ENCODE results near the gene PDGFRA.

Gene PDGFRA

GRCh38 chr4:54228961-54229501 lies at the start of gene PDGFRA:
Gene PDGFRA (plus strand): TSS chr4:54229293. CDS start chr4:54258769, 29,476 bp downstream.
- no peak for DNase-seq (ENCODE audit: low spot score)
- peak within 1 kb of the TSS; percentile 65 for H3K27ac Mint-ChIP-seq
- peaks cover 91% of the 10 kb centered on the region for H3K27me3 Mint-ChIP-seq (ENCODE audit: low read depth)
- H3K9me3 Mint-ChIP-seq: no peaks in the 10 kb centered on the region
- peaks cover 2% of the 10 kb centered on the region for H3K36me3 Mint-ChIP-seq (ENCODE audit: low read depth)
- peaks cover 18% of the 10 kb centered on the region for H3K4me1 Mint-ChIP-seq (ENCODE audit: low read depth)
- H3K4me3 Mint-ChIP-seq: peak within 1 kb of the TSS; percentile 27

GRCh38 chr4:54184581-54184980 lies 44.5 kb upstream of the PDGFRA start:
- Mint-ChIP-seq H3K4me3 (no peak overlapping the region), H3K4me1 (ENCODE audit: low read depth) (no peaks in the 10 kb centered on the region), H3K27me3 (ENCODE audit: low read depth) (peaks cover 2% of the 10 kb centered on the region), H3K27ac (no peak overlapping the region), H3K36me3 (ENCODE audit: low read depth) (no peaks in the 10 kb centered on the region), H3K9me3 (no peaks in the 10 kb centered on the region)
- no peak for DNase-seq (ENCODE audit: low spot score)

- Mint-ChIP-seq H3K27me3 (ENCODE audit: low read depth) (peaks cover 2% of the 10 kb centered on the region), H3K27ac (no peak overlapping the region), H3K4me3 (no peak overlapping the region), H3K4me1 (ENCODE audit: low read depth) (no peaks in the 10 kb centered on the region), H3K36me3 (ENCODE audit: low read depth) (no peaks in the 10 kb centered on the region), H3K9me3 (no peaks in the 10 kb centered on the region)
- DNase-seq (ENCODE audit: low spot score): no peak
Observed at GRCh38 chr4:54185044-54185780, 43.9 kb upstream of the PDGFRA start.

GRCh38 chr4:54185866-54186265 lies 43.2 kb upstream of the PDGFRA start:
- Mint-ChIP-seq H3K4me3 (no peak overlapping the region), H3K4me1 (ENCODE audit: low read depth) (no peaks in the 10 kb centered on the region), H3K27me3 (ENCODE audit: low read depth) (peaks cover 2% of the 10 kb centered on the region), H3K27ac (no peak overlapping the region), H3K36me3 (ENCODE audit: low read depth) (no peaks in the 10 kb centered on the region), H3K9me3 (no peaks in the 10 kb centered on the region)
- DNase-seq (ENCODE audit: low spot score): no peak

- no peak overlapping the region for H3K27ac Mint-ChIP-seq
- no peaks in the 10 kb centered on the region for H3K36me3 Mint-ChIP-seq (ENCODE audit: low read depth)
- H3K9me3 Mint-ChIP-seq: no peaks in the 10 kb centered on the region
- H3K27me3 Mint-ChIP-seq (ENCODE audit: low read depth): peaks cover 2% of the 10 kb centered on the region
- no peak for DNase-seq (ENCODE audit: low spot score)
- H3K4me1 Mint-ChIP-seq (ENCODE audit: low read depth): no peaks in the 10 kb centered on the region
- H3K4me3 Mint-ChIP-seq: no peak overlapping the region
Observed at GRCh38 chr4:54186371-54186770, 42.7 kb upstream of the PDGFRA start.

GRCh38 chr4:54187148-54187547 lies 41.9 kb upstream of the PDGFRA start:
- Mint-ChIP-seq H3K4me3 (no peak overlapping the region), H3K27me3 (ENCODE audit: low read depth) (peaks cover 2% of the 10 kb centered on the region), H3K9me3 (no peaks in the 10 kb centered on the region), H3K27ac (no peak overlapping the region), H3K4me1 (ENCODE audit: low read depth) (no peaks in the 10 kb centered on the region), H3K36me3 (ENCODE audit: low read depth) (no peaks in the 10 kb centered on the region)
- no peak for DNase-seq (ENCODE audit: low spot score)

- Mint-ChIP-seq H3K27ac (no peak overlapping the region), H3K4me1 (ENCODE audit: low read depth) (no peaks in the 10 kb centered on the region), H3K36me3 (ENCODE audit: low read depth) (no peaks in the 10 kb centered on the region)
Observed at GRCh38 chr4:54189140-54189539, 40.0 kb upstream of the PDGFRA start.

GRCh38 chr4:54192811-54193210 lies 36.3 kb upstream of the PDGFRA start:
- Mint-ChIP-seq H3K9me3 (no peaks in the 10 kb centered on the region), H3K4me1 (ENCODE audit: low read depth) (no peaks in the 10 kb centered on the region), H3K4me3 (no peak overlapping the region), H3K27ac (no peak overlapping the region), H3K27me3 (ENCODE audit: low read depth) (no peaks in the 10 kb centered on the region), H3K36me3 (ENCODE audit: low read depth) (no peaks in the 10 kb centered on the region)
- no peak for DNase-seq (ENCODE audit: low spot score)

More at GRCh38 chr4:54189140-54189539, 40.0 kb upstream of the PDGFRA start:
- no peak overlapping the region for H3K4me3 Mint-ChIP-seq
- no peak for DNase-seq (ENCODE audit: low spot score)
- no peaks in the 10 kb centered on the region for H3K9me3 Mint-ChIP-seq
- no peaks in the 10 kb centered on the region for H3K27me3 Mint-ChIP-seq (ENCODE audit: low read depth)

- no peaks in the 10 kb centered on the region for H3K4me1 Mint-ChIP-seq (ENCODE audit: low read depth)
- H3K9me3 Mint-ChIP-seq: no peaks in the 10 kb centered on the region
- no peaks in the 10 kb centered on the region for H3K36me3 Mint-ChIP-seq (ENCODE audit: low read depth)
- H3K4me3 Mint-ChIP-seq: no peak overlapping the region
- DNase-seq (ENCODE audit: low spot score): no peak
- H3K27me3 Mint-ChIP-seq (ENCODE audit: low read depth): no peaks in the 10 kb centered on the region
- no peak overlapping the region for H3K27ac Mint-ChIP-seq
Observed at GRCh38 chr4:54197926-54198325, 31.2 kb upstream of the PDGFRA start.

GRCh38 chr4:54199919-54200318 lies 29.2 kb upstream of the PDGFRA start:
- Mint-ChIP-seq H3K4me1 (ENCODE audit: low read depth) (no peaks in the 10 kb centered on the region), H3K27me3 (ENCODE audit: low read depth) (no peaks in the 10 kb centered on the region), H3K9me3 (no peaks in the 10 kb centered on the region), H3K4me3 (no peak overlapping the region), H3K27ac (no peak overlapping the region), H3K36me3 (ENCODE audit: low read depth) (no peaks in the 10 kb centered on the region)
- DNase-seq (ENCODE audit: low spot score): no peak

GRCh38 chr4:54209617-54210016 lies 19.5 kb upstream of the PDGFRA start:
- Mint-ChIP-seq H3K9me3 (no peaks in the 10 kb centered on the region), H3K27me3 (ENCODE audit: low read depth) (peaks cover 2% of the 10 kb centered on the region), H3K4me1 (ENCODE audit: low read depth) (no peaks in the 10 kb centered on the region), H3K36me3 (ENCODE audit: low read depth) (no peaks in the 10 kb centered on the region), H3K27ac (no peak overlapping the region), H3K4me3 (no peak overlapping the region)
- DNase-seq (ENCODE audit: low spot score): no peak

GRCh38 chr4:54213001-54213400 lies 16.1 kb upstream of the PDGFRA start:
- Mint-ChIP-seq H3K27me3 (ENCODE audit: low read depth) (peaks cover 12% of the 10 kb centered on the region), H3K9me3 (no peaks in the 10 kb centered on the region), H3K4me3 (no peak overlapping the region), H3K4me1 (ENCODE audit: low read depth) (peaks cover 3% of the 10 kb centered on the region), H3K27ac (no peak overlapping the region), H3K36me3 (ENCODE audit: low read depth) (no peaks in the 10 kb centered on the region)
- DNase-seq (ENCODE audit: low spot score): no peak

GRCh38 chr4:54213761-54214160 lies 15.3 kb upstream of the PDGFRA start:
- Mint-ChIP-seq H3K27ac (no peak overlapping the region), H3K9me3 (no peaks in the 10 kb centered on the region), H3K4me1 (ENCODE audit: low read depth) (peaks cover 3% of the 10 kb centered on the region), H3K27me3 (ENCODE audit: low read depth) (peaks cover 12% of the 10 kb centered on the region), H3K36me3 (ENCODE audit: low read depth) (no peaks in the 10 kb centered on the region), H3K4me3 (no peak overlapping the region)
- no peak for DNase-seq (ENCODE audit: low spot score)

GRCh38 chr4:54215379-54216077 lies 13.6 kb upstream of the PDGFRA start:
- Mint-ChIP-seq H3K4me3 (no peak overlapping the region), H3K36me3 (ENCODE audit: low read depth) (no peaks in the 10 kb centered on the region), H3K4me1 (ENCODE audit: low read depth) (peaks cover 3% of the 10 kb centered on the region), H3K27me3 (ENCODE audit: low read depth) (peaks cover 22% of the 10 kb centered on the region), H3K9me3 (no peaks in the 10 kb centered on the region), H3K27ac (no peak overlapping the region)
- no peak for DNase-seq (ENCODE audit: low spot score)

All from T-helper 2 cell treated with Interferon-gamma antibody and Interleukin-4, amounts not matched to agents 5 μg/mL and 100 μg/mL, for 36 hours (primary cell).